ENCODE data around the gene PDE4D.

- TF ChIP-seq POLR2AphosphoS5 (IDR thresholded peaks at IDR 0.05; ENCODE audit: insufficient read depth, low read depth, low read length) (no peak), POLR2A (IDR thresholded peaks at IDR 0.05; ENCODE audit: low read depth, low read length) (no peak), CTCF (IDR thresholded peaks at IDR 0.05; ENCODE audit: extremely low read depth in 1 of 2, insufficient read depth in 1 of 2, low read depth in 1 of 2, low read length in 2 of 2) (no peak), JUN (IDR thresholded peaks at IDR 0.05; ENCODE audit: borderline replicate concordance, insufficient read depth, insufficient read length, low read depth) (no peak), MYC (IDR thresholded peaks at IDR 0.05; ENCODE audit: low read depth, low read length) (no peak), EZH2 (IDR thresholded peaks at IDR 0.05; ENCODE audit: borderline replicate concordance, low read depth, low read length, severe bottlenecking) (no peak), FOS (IDR thresholded peaks at IDR 0.05; ENCODE audit: borderline replicate concordance, insufficient read depth, low read length) (no peak)
These were observed 800.8 kb downstream of the PDE4D start for GRCh38 chr5:59092758-59093157.

Data from endothelial cell of umbilical vein (primary cell).